HG03342 (cell line): Measurements from ENCODE around the gene GGCT.

ENCODE experiments used
- ATAC-seq: cut with Tn5 transposase; IDR thresholded peaks from one replicate; pipeline ENCODE4 v1.9.1; 2021; ENCODE audit warnings: mild to moderate bottlenecking, moderate library complexity; ENCODE audit not compliant: unreplicated experiment

Gene GGCT

DNA sequence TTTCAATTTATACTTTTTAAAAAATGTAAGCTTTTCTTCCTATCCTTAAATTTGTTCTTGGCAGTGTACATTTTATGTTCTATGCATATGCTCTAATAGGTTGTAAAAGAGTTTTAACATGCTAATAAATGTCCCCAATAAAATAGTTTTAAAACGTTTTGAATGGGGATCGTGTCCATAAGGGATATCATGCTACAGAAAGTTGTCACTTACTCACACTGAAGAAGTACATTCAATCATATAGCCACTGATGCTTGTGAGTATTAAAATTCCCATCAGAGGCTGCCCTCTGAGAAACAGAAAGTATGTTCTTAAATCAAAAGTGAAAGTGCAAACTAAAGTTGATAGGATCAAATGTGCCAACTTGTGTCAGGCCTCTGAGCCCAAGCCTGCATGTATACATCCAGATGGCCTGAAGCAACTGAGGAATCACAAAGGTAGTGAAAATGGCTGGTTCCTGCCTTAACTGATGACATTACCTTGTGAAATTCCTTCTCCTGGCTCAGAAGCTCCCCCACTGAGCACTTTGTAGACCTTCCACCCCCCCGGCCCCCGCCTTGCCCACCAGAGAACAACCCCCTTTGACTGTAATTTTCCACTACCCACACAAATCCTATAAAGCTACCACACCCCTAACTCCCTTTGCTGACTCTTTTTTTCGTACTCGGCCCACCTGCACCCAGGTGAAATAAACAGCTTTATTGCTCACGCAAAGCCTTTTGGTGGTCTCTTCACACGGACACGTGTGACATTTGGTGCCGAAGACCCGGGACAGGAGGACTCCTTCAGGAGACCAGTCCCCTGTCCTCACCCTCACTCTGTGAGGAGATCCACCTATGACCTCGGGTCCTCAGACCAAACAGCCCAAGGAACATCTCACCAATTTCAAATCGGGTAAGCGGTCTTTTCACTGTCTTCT, 25.2 kb downstream of the GGCT start:
- ATAC-seq = no peak

DNA sequence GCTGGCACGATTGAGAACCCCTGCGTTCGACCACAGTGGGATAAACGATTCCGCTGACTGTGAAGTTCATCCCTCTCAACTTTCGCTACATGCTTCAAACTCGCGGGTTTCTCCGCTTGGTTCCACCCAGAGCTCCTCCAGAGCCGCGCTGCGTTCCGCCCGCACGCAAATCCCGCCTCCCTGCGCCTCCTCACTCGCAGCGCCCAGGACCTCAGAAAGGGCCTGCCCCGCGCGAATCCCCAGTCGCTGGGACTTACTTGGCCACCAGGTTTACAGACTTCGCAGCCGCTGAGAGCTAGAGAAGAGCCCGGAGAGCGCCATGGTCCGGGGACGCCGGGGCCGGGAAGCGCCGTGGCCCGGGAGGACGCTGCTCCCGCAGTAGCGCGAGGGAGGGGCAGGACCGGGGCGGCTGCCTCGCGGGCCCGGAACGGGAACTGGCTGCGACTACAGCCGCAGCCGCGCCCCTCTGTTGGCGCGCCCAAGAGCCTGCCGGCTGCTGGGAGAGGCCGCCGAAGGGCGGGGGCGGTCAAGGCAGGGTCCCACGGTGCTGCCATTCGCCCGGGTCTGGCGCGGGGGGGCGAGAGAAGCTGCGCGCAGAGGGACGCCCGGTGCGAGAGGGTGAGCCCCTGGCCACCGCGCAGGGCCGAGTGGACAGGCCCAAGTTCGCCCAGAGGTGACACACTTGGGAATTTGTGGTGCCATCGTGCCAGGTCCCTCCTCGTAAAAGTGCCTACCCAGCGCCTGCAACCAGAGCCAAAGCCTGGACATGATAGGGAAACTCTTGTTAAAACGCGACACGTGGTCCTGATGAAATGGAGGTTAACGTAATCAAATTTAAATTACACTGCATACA, 26.1 kb downstream of the GGCT start, which contains the start of gene NOD1:
Gene NOD1, minus strand, starts transcription at position 436 of the 853 bp plus-strand sequence. CDS start 21,863 bp downstream, outside the sequence.
- peak; percentile 93 for ATAC-seq

DNA sequence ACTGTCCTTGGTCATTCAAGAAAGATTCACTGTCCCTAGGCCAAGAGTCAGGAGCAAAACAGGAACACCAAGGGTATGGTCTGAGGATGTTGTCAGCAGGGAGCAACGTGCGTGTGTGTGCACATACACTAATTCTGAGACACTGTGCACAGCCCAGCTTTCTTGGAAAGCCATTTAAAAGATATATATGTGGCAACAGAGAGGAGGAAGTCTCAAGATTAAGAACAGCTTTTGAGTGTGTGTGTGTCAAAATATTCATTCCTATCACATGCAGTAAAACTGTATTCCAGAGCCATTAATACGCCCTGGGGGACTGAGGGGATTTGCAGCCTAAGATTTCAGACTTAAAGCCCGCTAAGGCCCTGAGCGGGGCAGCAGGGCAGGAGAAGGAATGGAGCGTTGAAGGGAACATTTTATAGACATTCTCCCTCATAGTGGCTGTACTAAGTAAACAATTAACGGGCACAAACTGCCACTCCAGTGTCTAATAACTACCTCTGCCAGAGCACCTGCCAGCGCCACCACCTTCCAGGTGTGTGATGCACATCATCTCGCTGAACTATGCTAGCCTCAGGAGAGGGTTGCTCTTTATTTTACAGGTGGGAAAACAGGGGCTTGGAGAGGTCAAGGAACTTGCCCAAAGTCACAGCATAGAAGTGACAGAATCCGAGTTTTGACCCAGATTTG, 28.0 kb downstream of the GGCT start:
- no peak for ATAC-seq

GRCh38 chr7:30475580-30475979, 29.0 kb downstream of the GGCT start:
- ATAC-seq = no peak

DNA sequence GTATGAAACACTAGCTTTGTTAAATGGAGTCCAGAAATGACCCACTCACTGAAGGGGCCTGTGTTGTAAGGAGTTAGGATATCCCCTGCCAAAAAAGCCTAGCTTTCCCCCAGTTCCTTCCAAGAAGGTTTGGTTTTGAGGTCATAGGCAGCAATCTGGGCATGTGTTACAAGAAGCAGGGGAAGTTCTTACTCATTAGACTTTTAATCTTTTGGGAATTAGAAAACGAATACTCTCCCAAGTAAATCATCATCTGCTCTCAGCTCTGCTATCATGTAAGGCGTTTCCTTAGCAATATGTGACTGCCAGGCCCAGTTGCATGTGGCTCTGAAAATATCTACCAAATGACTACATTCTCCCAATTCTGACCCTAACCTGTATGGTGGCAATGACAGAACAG, 29.7 kb downstream of the GGCT start:
- ATAC-seq = no peak

GRCh38 chr7:30474485-30474884, 30.1 kb downstream of the GGCT start:
- ATAC-seq = no peak

- ATAC-seq = no peak
Observed at GRCh38 chr7:30473903-30474302, 30.7 kb downstream of the GGCT start.

GRCh38 chr7:30472784-30473775, 31.5 kb downstream of the GGCT start:
- no peak for ATAC-seq

DNA sequence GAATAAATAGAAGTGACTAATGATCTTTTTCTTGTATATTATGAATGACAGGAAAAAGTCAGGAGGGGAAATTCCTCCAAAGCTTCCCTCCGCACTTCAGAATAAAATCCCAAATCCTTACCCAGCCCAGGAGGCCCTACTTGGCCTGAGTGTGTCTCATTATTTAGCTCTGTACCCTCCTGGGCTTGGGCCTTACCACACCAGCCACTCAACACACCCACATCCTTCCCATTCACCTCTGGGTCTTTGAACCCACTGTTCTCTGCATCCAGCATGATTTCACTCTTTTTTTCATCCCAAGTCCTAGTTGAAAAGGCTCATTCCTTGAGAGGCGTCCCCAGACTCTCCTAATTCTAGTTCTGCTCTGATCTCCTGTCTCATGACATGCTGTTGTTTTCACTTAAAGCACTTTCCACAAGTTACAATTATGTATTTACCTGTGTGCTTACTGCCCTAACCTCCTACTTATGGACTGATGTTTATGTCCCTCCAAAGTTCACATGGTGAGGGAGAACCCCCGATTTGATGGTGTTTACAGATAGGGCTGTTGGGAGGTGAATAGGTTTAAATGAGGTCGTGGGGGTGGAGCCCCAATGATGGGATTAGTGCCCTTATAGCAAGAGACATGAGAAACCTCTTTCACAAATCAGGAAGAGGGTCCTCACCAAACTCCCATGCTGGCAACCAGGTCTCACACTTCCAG, 32.4 kb downstream of the GGCT start:
- ATAC-seq = no peak

DNA sequence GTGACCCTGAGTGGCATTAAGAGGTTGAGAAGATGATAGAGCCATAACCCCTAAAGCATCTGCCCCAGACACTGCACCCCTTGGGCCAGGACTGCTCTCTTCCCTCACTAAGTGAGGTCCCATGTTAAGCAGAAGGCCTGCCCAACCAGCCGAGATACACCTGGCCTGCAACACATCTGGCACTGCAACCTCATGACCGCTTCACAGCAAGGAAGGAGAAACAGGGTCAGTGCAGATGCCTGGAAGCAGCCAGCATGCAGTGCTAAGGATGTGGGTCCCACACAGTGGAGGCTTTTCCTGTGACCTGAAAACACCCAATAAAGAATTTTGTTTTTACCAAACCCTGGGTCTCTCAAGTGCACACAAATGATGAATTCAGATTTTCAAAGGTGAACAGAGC, 33.4 kb downstream of the GGCT start:
- no peak for ATAC-seq

GRCh38 chr7:30470771-30471170, 33.9 kb downstream of the GGCT start:
- ATAC-seq = no peak

GRCh38 chr7:30470163-30470770, 34.4 kb downstream of the GGCT start:
- ATAC-seq = no peak

- ATAC-seq = no peak
Observed at GRCh38 chr7:30469303-30469702, 35.3 kb downstream of the GGCT start.

DNA sequence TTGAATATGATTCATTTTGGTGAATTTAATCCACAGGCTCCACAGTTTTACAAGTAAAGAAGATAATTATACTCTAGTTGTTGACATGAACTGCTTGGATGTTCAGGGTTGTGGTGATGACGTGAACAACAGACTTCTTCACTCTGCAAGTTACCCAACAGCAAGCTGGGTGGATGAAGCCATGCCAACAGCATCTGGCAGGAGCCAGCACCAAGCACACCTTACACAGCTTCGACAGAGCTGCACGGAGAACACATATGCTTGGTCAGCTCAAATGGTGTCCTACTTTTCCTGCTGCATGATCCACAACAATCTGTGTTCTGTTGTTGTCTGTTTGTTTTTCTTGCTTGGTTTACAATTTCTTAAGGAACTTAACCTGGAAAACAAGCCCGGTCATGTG, 35.8 kb downstream of the GGCT start:
- ATAC-seq = no peak

GRCh38 chr7:30468041-30468440, 36.6 kb downstream of the GGCT start:
- no peak for ATAC-seq

- no peak for ATAC-seq
Observed at GRCh38 chr7:30467271-30467670, 37.4 kb downstream of the GGCT start.

GRCh38 chr7:30466266-30466665, 38.4 kb downstream of the GGCT start:
- no peak for ATAC-seq

DNA sequence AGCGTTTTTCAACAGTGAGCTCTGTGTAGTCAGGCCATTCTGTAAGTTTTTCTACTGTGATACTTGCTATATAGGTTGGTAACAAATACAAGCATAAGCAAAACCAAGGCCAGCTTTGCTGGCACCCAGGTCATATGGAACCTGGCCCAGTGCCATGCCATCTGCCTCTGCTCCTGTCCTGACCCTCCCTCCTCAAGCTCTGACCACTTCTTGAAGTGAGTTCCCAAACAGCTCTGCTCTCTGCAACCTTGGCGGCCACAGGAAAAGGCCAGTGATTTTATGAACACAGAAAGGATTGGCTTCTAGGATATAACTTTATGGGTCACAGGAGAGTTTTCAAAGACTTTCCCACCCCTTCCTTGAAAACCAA, 38.8 kb downstream of the GGCT start:
- ATAC-seq = no peak
